ENCODE results near the gene TRIM15. TPM values are rescaled to one million over a fixed set of nuclear protein-coding genes. Genes with fewer than 3 reads are reported as not detected.
"Not testable (repeated sequence)": the region's sequence is repeated elsewhere in the genome, so short reads cannot be mapped to it uniquely, and the experiment has no call there.

The TRIM15 gene
- total RNA-seq, 2 donors from 2014 or later = not detected

GRCh38 chr6:30219244-30219643 lies 55.9 kb downstream of the TRIM15 start:
- no peaks in the 10 kb centered on the region for H3K27me3 ChIP-seq (replicated peaks; ENCODE audit: insufficient read depth)
- TF ChIP-seq, protein P1, sequence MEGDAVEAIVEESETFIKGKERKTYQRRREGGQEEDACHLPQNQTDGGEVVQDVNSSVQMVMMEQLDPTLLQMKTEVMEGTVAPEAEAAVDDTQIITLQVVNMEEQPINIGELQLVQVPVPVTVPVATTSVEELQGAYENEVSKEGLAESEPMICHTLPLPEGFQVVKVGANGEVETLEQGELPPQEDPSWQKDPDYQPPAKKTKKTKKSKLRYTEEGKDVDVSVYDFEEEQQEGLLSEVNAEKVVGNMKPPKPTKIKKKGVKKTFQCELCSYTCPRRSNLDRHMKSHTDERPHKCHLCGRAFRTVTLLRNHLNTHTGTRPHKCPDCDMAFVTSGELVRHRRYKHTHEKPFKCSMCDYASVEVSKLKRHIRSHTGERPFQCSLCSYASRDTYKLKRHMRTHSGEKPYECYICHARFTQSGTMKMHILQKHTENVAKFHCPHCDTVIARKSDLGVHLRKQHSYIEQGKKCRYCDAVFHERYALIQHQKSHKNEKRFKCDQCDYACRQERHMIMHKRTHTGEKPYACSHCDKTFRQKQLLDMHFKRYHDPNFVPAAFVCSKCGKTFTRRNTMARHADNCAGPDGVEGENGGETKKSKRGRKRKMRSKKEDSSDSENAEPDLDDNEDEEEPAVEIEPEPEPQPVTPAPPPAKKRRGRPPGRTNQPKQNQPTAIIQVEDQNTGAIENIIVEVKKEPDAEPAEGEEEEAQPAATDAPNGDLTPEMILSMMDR (IDR thresholded peaks at IDR 0.05) = peak; percentile 59
- peaks cover 4 to 5% of the 10 kb centered on the region in 2 donors for H3K4me1 ChIP-seq (ENCODE audit: control insufficient read depth in 1 of 2, low read depth in 2 of 2)
- H3K27ac ChIP-seq = no peak overlapping the region
- H3K9me3 ChIP-seq = no peaks in the 10 kb centered on the region
- no peak for DNase-seq (ENCODE audit: low spot score)
- H3K36me3 ChIP-seq = no peaks in the 10 kb centered on the region
- H3K4me3 ChIP-seq = no peak overlapping the region
- no peak for ATAC-seq (ENCODE audit: insufficient number of reproducible peaks, low FRiP score, low read depth)

- not testable (repeated sequence) for H3K36me3 ChIP-seq; ATAC-seq (ENCODE audit: insufficient number of reproducible peaks, low FRiP score, low read depth); H3K9me3 ChIP-seq; H3K4me3 ChIP-seq; DNase-seq (ENCODE audit: low spot score); H3K27ac ChIP-seq; H3K4me1 ChIP-seq (ENCODE audit: control insufficient read depth in 1 of 2, low read depth in 2 of 2); H3K27me3 ChIP-seq (replicated peaks; ENCODE audit: insufficient read depth)
These were observed 58.0 kb downstream of the TRIM15 start for GRCh38 chr6:30221395-30221794.

DNA sequence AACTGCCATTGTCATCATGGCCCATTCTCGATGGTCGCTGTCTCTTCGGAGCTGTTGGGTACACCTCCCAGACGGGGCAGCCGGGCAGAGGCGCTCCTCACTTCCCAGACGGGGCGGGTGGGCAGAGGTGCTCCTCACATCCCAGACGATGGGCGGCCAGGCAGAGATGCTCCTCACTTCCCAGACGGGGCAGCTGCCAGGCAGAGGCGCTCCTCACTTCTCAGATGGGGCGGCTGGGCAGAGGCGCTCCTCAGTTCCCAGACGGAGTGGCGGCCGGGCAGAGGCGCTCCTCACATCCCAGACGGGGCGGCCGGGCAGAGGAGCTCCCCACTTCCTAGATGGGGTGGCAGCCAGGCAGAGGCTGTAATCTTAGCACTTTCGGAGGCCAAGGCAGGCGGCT lies 58.6 kb downstream of the TRIM15 start:
- ATAC-seq (ENCODE audit: insufficient number of reproducible peaks, low FRiP score, low read depth) = not testable (repeated sequence)

More for the DNA sequence above, 58.6 kb downstream of the TRIM15 start:
- not testable (repeated sequence) for H3K36me3 ChIP-seq; H3K27me3 ChIP-seq (replicated peaks; ENCODE audit: insufficient read depth); H3K4me3 ChIP-seq; H3K4me1 ChIP-seq (ENCODE audit: control insufficient read depth in 1 of 2, low read depth in 2 of 2); DNase-seq (ENCODE audit: low spot score); H3K27ac ChIP-seq; H3K9me3 ChIP-seq

Other genes starting within 250 kb of the TRIM15 start
- gene HLA-A, start 221.0 kb upstream of the TRIM15 start, total RNA-seq = 100 to 1,000 TPM; 525 to 870 TPM
- 10 to 100 TPM; 11.2 to 19.1 TPM for gene POLR1H, start 102.3 kb upstream of the TRIM15 start, total RNA-seq
- gene PPP1R11, start 96.3 kb upstream of the TRIM15 start, total RNA-seq = 10 to 100 TPM; 25.2 to 45.5 TPM
- not detected for gene RNF39, start 87.8 kb upstream of the TRIM15 start, total RNA-seq
- 1 to 10 TPM in 1 of 2 donors, not detected in 1; 2.0 TPM for gene TRIM31, start 50.5 kb upstream of the TRIM15 start, total RNA-seq
- not detected for gene TRIM40, start 27.4 kb upstream of the TRIM15 start, total RNA-seq
- gene TRIM10, start 2.3 kb upstream of the TRIM15 start, total RNA-seq = not detected
- gene TRIM26, start 49.9 kb downstream of the TRIM15 start, total RNA-seq = 10 to 100 TPM; 36.0 to 36.1 TPM
- 10 to 100 TPM; 11.0 to 30.9 TPM for gene TRIM39, start 163.4 kb downstream of the TRIM15 start, total RNA-seq
- gene RPP21, start 181.6 kb downstream of the TRIM15 start, total RNA-seq = 10 to 100 TPM; 20.8 to 49.7 TPM